SK-N-SH treated with all-trans-retinoic acid at 6 μM for 48 hours (cell line): ENCODE measurements around the gene PAQR5.

ENCODE experiments used
- ATAC-seq: fragments of 200-7000 bp; cut with Tn5 transposase; 3 replicates; pipeline ENCODE4 v1.9.1; 2020; ENCODE audit warnings: mild to moderate bottlenecking, moderate library complexity
- ARNTL ChIP-seq: fragments of 450-650 bp; formaldehyde crosslinking; IDR thresholded peaks from 2 replicates; pipeline ENCODE4 v1.5.0; 2020; ENCODE audit warnings: low read depth, mild to moderate bottlenecking, moderate library complexity, borderline replicate concordance
- CSDC2 ChIP-seq: fragments of 250-450 bp; sonication (Bioruptor Pico); IDR thresholded peaks from 2 replicates; pipeline ENCODE4 v1.5.0; 2020; ENCODE audit warnings: mild to moderate bottlenecking, moderate library complexity
- ESRRG ChIP-seq: fragments of 250-450 bp; sonication (Bioruptor Pico); IDR thresholded peaks from 2 replicates; pipeline ENCODE4 v1.6.1; 2021; ENCODE audit warnings: mild to moderate bottlenecking
- ISL1 ChIP-seq: fragments of 250-450 bp; sonication (Bioruptor Pico); IDR thresholded peaks from 2 replicates; pipeline ENCODE4 v2.1.2; 2022; ENCODE audit warnings: mild to moderate bottlenecking, moderate library complexity
- OSR1 ChIP-seq: fragments of 250-450 bp; sonication (Bioruptor Pico); IDR thresholded peaks from 2 replicates; pipeline ENCODE4 v1.8.0; 2022; ENCODE audit warnings: moderate library complexity, mild to moderate bottlenecking, inconsistent platforms
- PPARA ChIP-seq: fragments of 250-450 bp; sonication (Bioruptor Pico); IDR thresholded peaks from 2 replicates; pipeline ENCODE4 v1.5.0; 2020; ENCODE audit warnings: mild to moderate bottlenecking, borderline replicate concordance
- RARB ChIP-seq: fragments of 250-450 bp; sonication (Bioruptor Pico); IDR thresholded peaks from 2 replicates; pipeline ENCODE4 v1.8.0; 2021; ENCODE audit warnings: mild to moderate bottlenecking, moderate library complexity
- SNAI2 ChIP-seq: fragments of 250-450 bp; sonication (Bioruptor Pico); IDR thresholded peaks from 2 replicates; pipeline ENCODE4 v1.5.0; 2020; ENCODE audit warnings: mild to moderate bottlenecking, moderate library complexity
- TOX ChIP-seq: fragments of 250-450 bp; sonication (Bioruptor Pico); IDR thresholded peaks from 2 replicates; pipeline ENCODE4 v1.8.0; 2021; ENCODE audit warnings: mild to moderate bottlenecking, moderate library complexity, borderline replicate concordance
- ZC3H10 ChIP-seq: fragments of 250-450 bp; sonication (Bioruptor Pico); IDR thresholded peaks from 2 replicates; pipeline ENCODE4 v1.5.1; 2021; ENCODE audit warnings: mild to moderate bottlenecking, moderate library complexity
- ZFP3 ChIP-seq: fragments of 250-450 bp; sonication (Bioruptor Pico); IDR thresholded peaks from 2 replicates; pipeline ENCODE4 v1.5.0; 2020; ENCODE audit warnings: mild to moderate bottlenecking, moderate library complexity
- ZFP30 ChIP-seq: fragments of 450-650 bp; formaldehyde crosslinking; IDR thresholded peaks from 2 replicates; pipeline ENCODE4 v1.5.0; 2022; ENCODE audit warnings: mild to moderate bottlenecking, moderate library complexity
- ZNF565 ChIP-seq: fragments of 450-650 bp; formaldehyde crosslinking; conservative IDR thresholded peaks from 2 replicates; pipeline ENCODE4 v1.5.0; 2020; ENCODE audit warnings: low read depth, mild to moderate bottlenecking, moderate library complexity
- ZNF70 ChIP-seq: fragments of 450-650 bp; formaldehyde crosslinking; IDR thresholded peaks from 2 replicates; pipeline ENCODE4 v1.5.0; 2020; ENCODE audit warnings: mild to moderate bottlenecking, moderate library complexity
- ZNF8 ChIP-seq: fragments of 450-650 bp; formaldehyde crosslinking; IDR thresholded peaks from 2 replicates; pipeline ENCODE4 v1.5.0; 2020; ENCODE audit warnings: mild to moderate bottlenecking, moderate library complexity
- TF ChIP-seq, protein P1 (sequence below): fragments of 250-450 bp; sonication (Bioruptor Pico); IDR thresholded peaks from 2 replicates; pipeline ENCODE4 v1.8.0; 2020; ENCODE audit warnings: mild to moderate bottlenecking, moderate library complexity, borderline replicate concordance
- TF ChIP-seq, protein P2 (sequence below): fragments of 250-450 bp; sonication (Bioruptor Pico); IDR thresholded peaks from 2 replicates; pipeline ENCODE4 v1.5.0; 2020; ENCODE audit warnings: mild to moderate bottlenecking, moderate library complexity
- TF ChIP-seq, protein P3 (sequence below): fragments of 250-450 bp; sonication (Bioruptor Pico); IDR thresholded peaks from 2 replicates; pipeline ENCODE4 v1.5.1; 2020; ENCODE audit warnings: low read depth, mild to moderate bottlenecking, moderate library complexity
- TF ChIP-seq, protein P4 (sequence below): fragments of 250-450 bp; sonication (Bioruptor Pico); IDR thresholded peaks from 2 replicates; pipeline ENCODE4 v1.8.0; 2021; ENCODE audit warnings: low read depth, mild to moderate bottlenecking, moderate library complexity, borderline replicate concordance
- TF ChIP-seq, protein P5 (sequence below): fragments of 250-450 bp; sonication (Bioruptor Pico); IDR thresholded peaks from 2 replicates; pipeline ENCODE4 v1.5.1; 2021; ENCODE audit warnings: mild to moderate bottlenecking, moderate library complexity

The PAQR5 gene

GRCh38 chr15:69303337-69304181 is 4.8 kb downstream of the PAQR5 start:
- TF ChIP-seq ZFP3 (CRISPR knock-in tag) = peak; percentile 76; the same call in 1 of the 2 replicates
- TF ChIP-seq TOX (CRISPR knock-in tag) = no peak
- TF ChIP-seq, protein P1, sequence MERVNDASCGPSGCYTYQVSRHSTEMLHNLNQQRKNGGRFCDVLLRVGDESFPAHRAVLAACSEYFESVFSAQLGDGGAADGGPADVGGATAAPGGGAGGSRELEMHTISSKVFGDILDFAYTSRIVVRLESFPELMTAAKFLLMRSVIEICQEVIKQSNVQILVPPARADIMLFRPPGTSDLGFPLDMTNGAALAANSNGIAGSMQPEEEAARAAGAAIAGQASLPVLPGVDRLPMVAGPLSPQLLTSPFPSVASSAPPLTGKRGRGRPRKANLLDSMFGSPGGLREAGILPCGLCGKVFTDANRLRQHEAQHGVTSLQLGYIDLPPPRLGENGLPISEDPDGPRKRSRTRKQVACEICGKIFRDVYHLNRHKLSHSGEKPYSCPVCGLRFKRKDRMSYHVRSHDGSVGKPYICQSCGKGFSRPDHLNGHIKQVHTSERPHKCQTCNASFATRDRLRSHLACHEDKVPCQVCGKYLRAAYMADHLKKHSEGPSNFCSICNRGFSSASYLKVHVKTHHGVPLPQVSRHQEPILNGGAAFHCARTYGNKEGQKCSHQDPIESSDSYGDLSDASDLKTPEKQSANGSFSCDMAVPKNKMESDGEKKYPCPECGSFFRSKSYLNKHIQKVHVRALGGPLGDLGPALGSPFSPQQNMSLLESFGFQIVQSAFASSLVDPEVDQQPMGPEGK (CRISPR knock-in tag) = no peak
- TF ChIP-seq ISL1 (CRISPR knock-in tag) = no peak
- no peak for TF ChIP-seq ESRRG (CRISPR knock-in tag)
- TF ChIP-seq, protein P2, sequence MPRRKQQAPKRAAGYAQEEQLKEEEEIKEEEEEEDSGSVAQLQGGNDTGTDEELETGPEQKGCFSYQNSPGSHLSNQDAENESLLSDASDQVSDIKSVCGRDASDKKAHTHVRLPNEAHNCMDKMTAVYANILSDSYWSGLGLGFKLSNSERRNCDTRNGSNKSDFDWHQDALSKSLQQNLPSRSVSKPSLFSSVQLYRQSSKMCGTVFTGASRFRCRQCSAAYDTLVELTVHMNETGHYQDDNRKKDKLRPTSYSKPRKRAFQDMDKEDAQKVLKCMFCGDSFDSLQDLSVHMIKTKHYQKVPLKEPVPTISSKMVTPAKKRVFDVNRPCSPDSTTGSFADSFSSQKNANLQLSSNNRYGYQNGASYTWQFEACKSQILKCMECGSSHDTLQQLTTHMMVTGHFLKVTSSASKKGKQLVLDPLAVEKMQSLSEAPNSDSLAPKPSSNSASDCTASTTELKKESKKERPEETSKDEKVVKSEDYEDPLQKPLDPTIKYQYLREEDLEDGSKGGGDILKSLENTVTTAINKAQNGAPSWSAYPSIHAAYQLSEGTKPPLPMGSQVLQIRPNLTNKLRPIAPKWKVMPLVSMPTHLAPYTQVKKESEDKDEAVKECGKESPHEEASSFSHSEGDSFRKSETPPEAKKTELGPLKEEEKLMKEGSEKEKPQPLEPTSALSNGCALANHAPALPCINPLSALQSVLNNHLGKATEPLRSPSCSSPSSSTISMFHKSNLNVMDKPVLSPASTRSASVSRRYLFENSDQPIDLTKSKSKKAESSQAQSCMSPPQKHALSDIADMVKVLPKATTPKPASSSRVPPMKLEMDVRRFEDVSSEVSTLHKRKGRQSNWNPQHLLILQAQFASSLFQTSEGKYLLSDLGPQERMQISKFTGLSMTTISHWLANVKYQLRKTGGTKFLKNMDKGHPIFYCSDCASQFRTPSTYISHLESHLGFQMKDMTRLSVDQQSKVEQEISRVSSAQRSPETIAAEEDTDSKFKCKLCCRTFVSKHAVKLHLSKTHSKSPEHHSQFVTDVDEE (CRISPR knock-in tag) = no peak
- TF ChIP-seq, protein P3, sequence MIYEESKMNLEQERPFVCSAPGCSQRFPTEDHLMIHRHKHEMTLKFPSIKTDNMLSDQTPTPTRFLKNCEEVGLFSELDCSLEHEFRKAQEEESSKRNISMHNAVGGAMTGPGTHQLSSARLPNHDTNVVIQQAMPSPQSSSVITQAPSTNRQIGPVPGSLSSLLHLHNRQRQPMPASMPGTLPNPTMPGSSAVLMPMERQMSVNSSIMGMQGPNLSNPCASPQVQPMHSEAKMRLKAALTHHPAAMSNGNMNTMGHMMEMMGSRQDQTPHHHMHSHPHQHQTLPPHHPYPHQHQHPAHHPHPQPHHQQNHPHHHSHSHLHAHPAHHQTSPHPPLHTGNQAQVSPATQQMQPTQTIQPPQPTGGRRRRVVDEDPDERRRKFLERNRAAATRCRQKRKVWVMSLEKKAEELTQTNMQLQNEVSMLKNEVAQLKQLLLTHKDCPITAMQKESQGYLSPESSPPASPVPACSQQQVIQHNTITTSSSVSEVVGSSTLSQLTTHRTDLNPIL = no peak
- TF ChIP-seq, all 23 proteins: peak for 1
- ATAC-seq = no peak

GRCh38 chr15:69304182-69304545 is 5.5 kb downstream of the PAQR5 start:
- no peak for TF ChIP-seq RARB (CRISPR knock-in tag)
- no peak for TF ChIP-seq ARNTL (CRISPR knock-in tag)
- no peak for TF ChIP-seq ZNF565 (CRISPR knock-in tag)
- TF ChIP-seq, protein P3 = no peak
- TF ChIP-seq ZNF70 = no peak
- no peak for TF ChIP-seq OSR1 (CRISPR knock-in tag)
- TF ChIP-seq CSDC2 (CRISPR knock-in tag) = no peak
- TF ChIP-seq SNAI2 = no peak
- TF ChIP-seq ZNF8 (CRISPR knock-in tag) = no peak
- TF ChIP-seq PPARA (CRISPR knock-in tag) = no peak
- no peak for TF ChIP-seq TOX (CRISPR knock-in tag)
- TF ChIP-seq, protein P4, sequence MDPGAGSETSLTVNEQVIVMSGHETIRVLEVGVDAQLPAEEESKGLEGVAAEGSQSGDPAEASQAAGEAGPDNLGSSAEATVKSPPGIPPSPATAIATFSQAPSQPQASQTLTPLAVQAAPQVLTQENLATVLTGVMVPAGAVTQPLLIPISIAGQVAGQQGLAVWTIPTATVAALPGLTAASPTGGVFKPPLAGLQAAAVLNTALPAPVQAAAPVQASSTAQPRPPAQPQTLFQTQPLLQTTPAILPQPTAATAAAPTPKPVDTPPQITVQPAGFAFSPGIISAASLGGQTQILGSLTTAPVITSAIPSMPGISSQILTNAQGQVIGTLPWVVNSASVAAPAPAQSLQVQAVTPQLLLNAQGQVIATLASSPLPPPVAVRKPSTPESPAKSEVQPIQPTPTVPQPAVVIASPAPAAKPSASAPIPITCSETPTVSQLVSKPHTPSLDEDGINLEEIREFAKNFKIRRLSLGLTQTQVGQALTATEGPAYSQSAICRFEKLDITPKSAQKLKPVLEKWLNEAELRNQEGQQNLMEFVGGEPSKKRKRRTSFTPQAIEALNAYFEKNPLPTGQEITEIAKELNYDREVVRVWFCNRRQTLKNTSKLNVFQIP (CRISPR knock-in tag) = no peak
- TF ChIP-seq ZC3H10 = no peak
- TF ChIP-seq, protein P5, sequence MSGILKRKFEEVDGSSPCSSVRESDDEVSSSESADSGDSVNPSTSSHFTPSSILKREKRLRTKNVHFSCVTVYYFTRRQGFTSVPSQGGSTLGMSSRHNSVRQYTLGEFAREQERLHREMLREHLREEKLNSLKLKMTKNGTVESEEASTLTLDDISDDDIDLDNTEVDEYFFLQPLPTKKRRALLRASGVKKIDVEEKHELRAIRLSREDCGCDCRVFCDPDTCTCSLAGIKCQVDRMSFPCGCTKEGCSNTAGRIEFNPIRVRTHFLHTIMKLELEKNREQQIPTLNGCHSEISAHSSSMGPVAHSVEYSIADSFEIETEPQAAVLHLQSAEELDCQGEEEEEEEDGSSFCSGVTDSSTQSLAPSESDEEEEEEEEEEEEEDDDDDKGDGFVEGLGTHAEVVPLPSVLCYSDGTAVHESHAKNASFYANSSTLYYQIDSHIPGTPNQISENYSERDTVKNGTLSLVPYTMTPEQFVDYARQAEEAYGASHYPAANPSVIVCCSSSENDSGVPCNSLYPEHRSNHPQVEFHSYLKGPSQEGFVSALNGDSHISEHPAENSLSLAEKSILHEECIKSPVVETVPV (CRISPR knock-in tag) = no peak
- no peak for TF ChIP-seq ZFP30
- no peak for ATAC-seq
